ENCODE results near the gene DCTN1.

- TF ChIP-seq CTCF (IDR thresholded peaks at IDR 0.05) (no peak), POLR2A (IDR thresholded peaks at IDR 0.05) (no peak)
Observed at GRCh38 chr2:74420006-74420405, 39.9 kb upstream of the DCTN1 start.

Data from suprapubic skin (tissue), 3 donors.